Keratinocyte (primary cell): ENCODE measurements around the gene BRSK2.

Experiments
- CTCF ChIP-seq, 3 experiments: IDR thresholded peaks in 1 of 3; conservative IDR thresholded peaks in 1 of 3; optimal IDR thresholded peaks in 1 of 3; 2 replicates in 2 of 3; 3 replicates in 1 of 3; pipeline versions ENCODE3 to v1.5.1; 2011; ENCODE audit warnings: low read length in 3 of 3, mild to moderate bottlenecking in 3 of 3, moderate library complexity in 2 of 3, control low read depth in 1 of 3, inconsistent platforms in 1 of 3; ENCODE audit not compliant: insufficient read depth in 2 of 3; ENCODE audit errors: extremely low read depth in 1 of 3
- EZH2 ChIP-seq: IDR thresholded peaks from one replicate; pipeline ENCODE4 v1.6.1; 2012; ENCODE audit warnings: inconsistent platforms, mild to moderate bottlenecking, low read length, moderate library complexity

GRCh38 chr11:1457856-1458255, 68.1 kb downstream of the BRSK2 start:
- TF ChIP-seq CTCF (optimal IDR thresholded peaks at IDR 0.05 in 1 of 3, IDR thresholded peaks at IDR 0.05 in 1 of 3, conservative IDR thresholded peaks at IDR 0.05 in 1 of 3; ENCODE audit: extremely low read depth in 1 of 3, insufficient read depth in 2 of 3, low read length in 3 of 3): no peak
- TF ChIP-seq EZH2: no peak
